Measurements from ENCODE around the gene HEATR5A.

The HEATR5A gene

GRCh38 chr14:31425905-31426304 lies 5.6 kb upstream of the HEATR5A start:
- no peak for DNase-seq

DNA sequence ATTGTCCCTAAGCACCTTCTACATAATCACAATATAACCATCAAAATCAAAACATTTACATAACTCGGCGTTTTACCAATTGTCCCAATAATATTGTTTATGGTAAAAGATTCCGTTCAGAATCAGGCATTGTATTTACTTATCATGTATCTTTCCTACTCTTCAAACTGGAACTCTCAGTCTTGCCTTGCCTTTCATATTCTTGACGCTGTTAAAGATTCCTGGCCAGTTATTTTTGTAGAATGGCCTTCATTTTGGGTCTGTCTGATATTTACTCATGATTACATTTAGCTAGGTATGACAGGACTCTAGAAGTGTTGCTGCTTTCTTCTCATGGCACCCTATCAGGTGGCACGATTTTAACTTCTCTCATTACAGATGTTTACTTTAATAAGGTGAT lies 850 bp upstream of the HEATR5A start:
- no peak for DNase-seq

- no peak for DNase-seq
Measured at GRCh38 chr14:31419967-31420318, 407 bp downstream of the HEATR5A start.

DNA sequence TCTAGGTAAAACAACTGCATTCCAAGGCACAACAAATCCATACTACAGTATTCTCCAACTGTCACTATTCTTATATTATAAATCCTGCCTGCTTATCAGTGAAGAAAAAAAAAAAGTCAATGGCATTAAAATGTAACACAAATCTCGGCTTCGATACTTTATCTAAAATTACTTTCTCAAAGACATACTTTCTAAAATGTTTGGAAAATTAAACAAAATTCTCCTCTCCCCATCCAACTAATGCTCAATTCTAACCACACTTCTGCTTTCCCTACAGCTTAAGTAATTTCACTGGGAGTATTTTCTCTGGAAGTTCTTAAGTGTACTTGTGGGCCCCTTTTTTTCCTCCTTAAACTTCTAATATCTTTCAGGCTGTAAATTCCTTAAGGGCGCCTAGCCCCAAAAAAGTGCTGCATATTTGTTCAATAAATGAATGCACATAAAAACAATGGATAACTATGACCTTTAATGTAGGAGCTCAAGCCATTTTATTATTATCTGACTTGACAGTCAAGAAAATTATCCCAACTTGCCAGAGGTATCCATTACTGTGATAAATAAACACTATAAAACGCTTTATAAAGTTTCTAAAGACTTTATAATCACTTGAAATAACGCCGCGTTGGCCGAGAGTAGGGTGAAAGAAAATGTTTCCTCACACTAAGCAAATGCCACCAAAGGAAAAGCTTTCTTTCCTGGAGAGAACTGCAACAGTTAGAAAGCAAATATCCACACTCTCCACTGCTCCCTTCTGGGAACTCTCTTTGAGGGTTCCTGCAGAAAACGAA lies 977 bp downstream of the HEATR5A start:
- no peak for DNase-seq

DNA sequence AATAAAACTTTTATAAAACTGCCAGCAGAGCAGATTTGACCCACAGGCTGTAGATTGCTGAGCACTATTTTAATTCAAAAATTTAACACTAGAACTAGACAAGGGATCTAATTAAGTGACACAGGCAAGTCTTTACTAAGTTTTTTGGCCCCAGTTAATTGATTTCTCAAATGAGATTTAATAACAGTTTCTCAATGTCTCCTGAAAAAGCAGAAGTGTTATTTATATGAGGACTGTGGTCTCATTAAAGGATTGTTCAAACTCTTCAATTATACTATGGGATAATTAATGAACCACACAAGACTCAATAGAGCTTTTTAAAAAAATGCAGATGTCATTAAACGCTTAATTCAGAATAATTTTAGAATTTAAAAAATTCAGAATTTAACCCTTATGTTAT lies 1.9 kb downstream of the HEATR5A start:
- no peak for DNase-seq

DNA sequence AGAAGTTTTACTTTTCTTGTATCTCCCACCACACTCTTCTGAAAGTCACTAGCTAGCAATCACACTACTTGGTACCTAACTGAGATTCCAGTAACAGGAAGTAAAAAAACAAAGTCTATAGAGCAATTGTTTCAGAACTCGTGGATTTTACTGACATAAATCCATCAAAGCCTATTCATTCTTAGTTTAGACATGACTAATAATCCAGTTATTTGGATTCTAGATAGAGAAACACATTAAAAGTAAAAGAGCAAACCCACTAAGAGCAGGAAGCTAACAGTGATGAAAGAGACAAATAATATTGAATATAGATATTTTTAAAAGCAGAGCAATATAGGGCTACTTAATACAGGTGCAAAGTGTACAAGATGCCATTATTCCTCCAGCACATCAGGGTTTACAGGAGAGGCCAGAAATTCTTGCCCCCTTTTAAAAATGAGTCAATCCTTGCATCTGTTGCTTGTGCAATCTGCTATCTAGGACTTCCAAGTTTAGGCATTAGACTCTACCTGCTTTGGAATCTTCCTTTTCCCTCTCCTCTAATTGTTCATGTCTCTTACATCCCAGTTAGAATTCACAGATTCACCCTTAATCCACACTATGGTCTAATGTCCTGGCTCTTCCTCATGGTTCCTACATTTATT lies 6.0 kb downstream of the HEATR5A start:
- no peak for DNase-seq

- no peak for DNase-seq
Measured at GRCh38 chr14:31411218-31411727, 9.1 kb downstream of the HEATR5A start.

DNA sequence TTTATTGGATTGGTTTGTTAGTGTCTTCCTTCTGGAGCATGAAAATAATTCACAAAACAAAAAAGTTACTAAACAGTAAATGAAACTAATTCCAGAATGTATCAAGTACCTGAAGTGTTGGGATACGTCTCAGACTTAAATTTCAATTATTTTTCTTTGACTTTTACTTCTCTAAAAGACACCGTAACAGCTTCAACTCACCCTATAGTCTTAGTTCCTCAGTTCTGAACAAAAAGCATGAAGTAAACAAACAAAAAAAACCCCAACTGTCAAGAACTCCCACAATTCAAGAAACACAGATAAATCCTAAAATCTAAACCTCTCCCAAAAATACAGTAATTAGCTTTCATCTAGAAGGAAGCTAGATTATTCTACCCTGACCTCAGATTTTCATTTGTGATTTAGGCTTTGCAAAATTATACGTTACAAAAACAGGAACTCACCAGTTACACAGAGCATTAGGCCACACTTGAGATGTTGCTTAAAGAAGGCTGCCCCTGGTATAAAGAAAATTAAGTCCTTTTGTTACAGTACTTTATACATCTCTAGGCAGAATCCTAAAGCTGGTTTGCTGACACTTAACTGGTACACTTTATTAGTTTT lies 10.2 kb downstream of the HEATR5A start:
- DNase-seq, result no peak

GRCh38 chr14:31408421-31408820 lies 11.9 kb downstream of the HEATR5A start:
- no peak for DNase-seq

DNA sequence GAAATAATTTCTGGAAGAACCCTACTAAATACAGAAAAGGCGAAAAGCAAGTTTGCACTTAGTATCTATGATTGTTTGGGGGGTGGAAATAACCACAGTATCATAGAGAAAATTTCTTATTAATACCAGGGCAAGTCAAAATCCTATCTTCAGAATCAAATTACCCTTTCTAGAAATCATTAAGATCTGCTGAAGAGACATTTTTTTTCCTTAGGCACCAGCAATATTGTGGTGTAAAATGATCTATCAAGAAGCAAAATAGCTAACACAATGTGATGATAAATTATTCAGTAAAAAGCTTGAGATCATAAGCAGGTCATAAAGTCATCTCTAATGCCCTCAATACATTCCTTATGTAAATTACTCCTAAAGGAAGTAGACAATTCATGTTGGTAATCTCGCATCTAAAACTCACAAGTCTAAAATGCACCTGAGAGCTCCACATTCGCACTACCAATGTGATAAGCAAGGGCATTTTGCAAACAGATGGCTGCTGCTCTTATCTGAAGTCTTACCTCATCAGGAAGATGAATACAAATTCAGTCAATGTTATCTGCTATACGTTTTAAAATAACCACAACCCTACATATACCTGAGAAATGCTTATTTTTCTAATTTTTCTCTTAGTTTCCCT lies 14.6 kb downstream of the HEATR5A start:
- DNase-seq, result no peak

DNA sequence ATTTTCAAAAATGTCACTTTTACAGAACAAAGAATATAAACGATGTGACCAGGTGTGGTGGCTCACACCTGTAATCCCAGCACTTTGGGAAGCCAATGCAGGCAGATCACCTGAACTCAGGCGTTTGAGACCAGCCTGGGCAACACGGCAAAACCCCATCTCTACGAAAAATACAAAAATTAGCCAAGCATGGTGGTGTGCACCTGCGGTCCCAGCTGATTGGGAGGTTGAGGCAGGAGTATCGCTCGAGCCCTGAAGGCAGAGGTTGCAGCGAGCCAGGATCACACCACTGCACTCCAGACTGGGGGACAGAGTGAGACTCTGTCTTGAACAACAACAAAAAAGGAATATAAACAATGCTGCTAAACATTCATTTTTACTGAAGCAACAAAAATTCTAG lies 15.2 kb downstream of the HEATR5A start:
- no peak for DNase-seq

GRCh38 chr14:31403707-31404106 lies 16.6 kb downstream of the HEATR5A start:
- DNase-seq, result no peak

DNA sequence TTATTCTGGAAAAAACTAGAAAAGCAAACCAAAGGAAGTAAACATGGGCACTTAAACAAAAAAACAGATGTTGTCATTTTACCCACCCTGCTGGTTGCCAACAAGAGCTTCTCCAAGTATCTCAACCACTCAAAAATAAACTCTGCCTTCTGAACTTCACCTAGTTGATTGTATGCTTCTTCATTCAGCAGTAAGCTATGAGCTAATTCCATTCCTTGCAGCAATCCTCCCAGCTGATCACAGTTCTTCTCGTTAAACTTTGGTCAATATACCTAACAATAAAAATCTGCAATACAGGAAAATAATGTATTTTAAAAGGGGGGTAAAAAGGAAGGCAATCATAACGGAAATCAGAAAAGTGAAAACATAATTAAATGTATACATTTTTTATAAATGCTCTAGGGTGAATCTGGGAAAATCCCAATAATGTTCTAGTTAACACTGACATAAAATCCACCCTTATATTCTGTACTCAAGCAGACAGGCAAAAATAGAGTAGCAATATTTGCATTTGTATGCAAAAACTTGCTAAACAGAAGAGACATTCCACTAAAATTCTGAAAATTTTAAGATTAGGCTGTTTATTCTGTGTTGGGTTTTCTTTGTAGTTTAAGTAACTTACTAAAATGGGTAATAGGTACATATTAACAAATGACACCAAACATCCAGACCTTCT lies 17.4 kb downstream of the HEATR5A start:
- no peak for DNase-seq

DNA sequence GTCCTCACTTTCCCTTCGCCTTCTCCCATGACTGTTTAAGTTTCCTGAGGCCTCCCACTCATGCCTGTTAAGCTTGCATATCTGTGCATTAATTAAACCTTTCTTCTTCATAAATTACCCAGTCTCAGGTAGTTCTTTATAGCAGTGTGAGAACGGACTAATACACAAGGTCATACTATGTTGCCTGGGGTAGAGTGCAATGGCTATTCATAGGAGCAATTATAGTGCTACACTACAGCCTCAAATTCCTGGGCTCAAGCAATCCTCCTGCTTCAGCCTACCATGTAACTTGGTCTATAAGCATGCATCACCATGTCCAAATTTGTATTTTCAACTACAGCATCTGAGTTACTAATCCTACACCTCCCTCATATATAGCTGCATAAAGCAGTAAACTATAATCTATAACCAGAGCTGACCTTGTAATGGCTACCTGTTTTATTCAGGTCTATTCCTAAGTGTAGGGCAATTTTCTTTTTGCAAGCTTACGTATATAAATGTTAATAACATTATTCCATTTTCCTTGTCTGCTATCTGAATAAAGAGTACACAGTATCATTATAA lies 18.9 kb downstream of the HEATR5A start:
- DNase-seq, result no peak

DNA sequence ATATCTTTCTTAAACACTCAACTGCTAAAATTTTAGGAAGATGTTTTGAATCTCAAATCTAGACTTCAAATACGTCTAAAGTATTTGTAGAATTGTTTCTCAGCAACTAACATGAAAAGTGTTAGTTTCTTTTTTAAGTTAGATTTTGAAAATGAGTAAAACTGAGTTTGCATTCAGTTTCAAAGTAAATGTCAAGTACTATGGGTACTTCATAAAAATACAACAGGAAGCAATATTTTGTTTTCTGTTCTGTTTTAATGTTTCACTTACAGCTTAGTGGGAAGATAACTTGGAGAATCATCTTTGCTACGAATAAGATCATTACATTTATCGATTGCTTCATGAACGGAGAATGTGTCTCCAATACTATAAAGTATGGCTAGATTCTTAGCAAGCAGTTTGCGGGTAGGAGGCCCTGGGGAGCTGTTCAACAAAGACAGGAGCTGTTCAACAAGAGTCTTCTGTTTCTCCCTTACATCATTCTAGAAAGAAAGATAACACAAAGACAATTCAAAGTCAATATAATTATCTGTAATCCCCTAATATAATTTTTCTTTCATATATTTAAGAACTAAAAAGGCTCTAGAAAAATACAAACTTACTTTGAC lies 20.2 kb downstream of the HEATR5A start:
- DNase-seq, result no peak

- no peak for DNase-seq
Measured at GRCh38 chr14:31395572-31396205, 24.7 kb downstream of the HEATR5A start.

DNA sequence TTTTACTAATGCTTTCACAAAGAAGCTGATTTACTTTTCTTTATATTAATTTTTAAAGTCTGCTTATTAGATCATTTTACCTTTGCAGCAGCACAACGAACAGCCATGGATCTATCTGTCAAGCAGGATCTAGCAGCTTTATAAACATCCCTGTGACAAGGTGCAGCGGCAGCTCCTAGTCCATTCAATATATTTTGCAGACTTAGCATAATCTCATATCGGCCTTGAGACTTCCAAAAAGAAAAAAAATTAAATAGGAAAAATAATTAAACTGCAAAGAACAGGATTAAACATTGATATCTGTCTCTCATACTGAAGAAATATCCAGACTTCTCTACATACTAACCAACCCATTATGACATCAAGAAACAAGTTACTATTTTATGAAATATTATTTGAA lies 25.2 kb downstream of the HEATR5A start:
- DNase-seq, result no peak

GRCh38 chr14:31391977-31392503 lies 28.3 kb downstream of the HEATR5A start:
- no peak for DNase-seq

GRCh38 chr14:31391473-31391872 lies 28.9 kb downstream of the HEATR5A start:
- no peak for DNase-seq

DNA sequence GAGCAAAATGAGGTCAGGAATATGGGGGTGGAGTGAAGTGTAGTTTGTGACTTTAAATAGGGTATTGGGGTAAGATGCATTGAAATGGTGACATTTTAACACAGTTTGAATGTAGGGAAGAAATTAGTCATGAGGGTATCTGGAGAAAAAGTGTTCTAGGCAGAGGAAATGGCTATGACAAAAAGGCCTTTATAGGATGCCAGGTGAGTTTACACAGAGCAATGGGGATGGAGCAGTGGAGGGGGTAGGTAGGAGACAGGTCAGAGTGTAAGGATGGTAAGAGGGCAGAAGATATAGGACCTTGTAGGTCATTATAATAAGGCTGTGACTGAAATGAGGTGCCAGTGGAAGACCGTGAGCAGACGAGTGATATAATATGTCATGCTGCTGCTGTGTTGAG lies 30.4 kb downstream of the HEATR5A start:
- no peak for DNase-seq

- no peak for DNase-seq
Measured at GRCh38 chr14:31388687-31389413, 31.5 kb downstream of the HEATR5A start.
